HepG2 (cell line): ENCODE results near the gene ARHGEF10L. TPM values are rescaled to one million over a fixed set of nuclear protein-coding genes. Genes with fewer than 3 reads are reported as not detected.

Source experiments
- FUBP1 ChIP-seq: sonication (generic); formaldehyde crosslinking; IDR thresholded peaks from 2 replicates; pipeline ENCODE4 v1.5.1; 2020; ENCODE audit warnings: missing genetic modification reagents, mild to moderate bottlenecking, borderline replicate concordance
- MAFF ChIP-seq: IDR thresholded peaks from 2 replicates; pipeline ENCODE4 v1.6.1; 2011; ENCODE audit warnings: low read depth, low read length, improper control_type of control experiment
- MEIS1 ChIP-seq: sonication (generic); formaldehyde crosslinking; IDR thresholded peaks from 2 replicates; pipeline ENCODE4 v1.9.0; 2021; ENCODE audit warnings: mild to moderate bottlenecking, missing genetic modification reagents, moderate library complexity, borderline replicate concordance
- MYC ChIP-seq: sonication (generic); formaldehyde crosslinking; IDR thresholded peaks from 2 replicates; pipeline ENCODE4 v1.9.0; 2021; ENCODE audit warnings: missing genetic modification reagents, borderline replicate concordance
- NFE2 ChIP-seq: sonication (generic); formaldehyde crosslinking; IDR thresholded peaks from 2 replicates; pipeline ENCODE4 v1.4.0; 2020; ENCODE audit warnings: missing genetic modification reagents
- POGK ChIP-seq: sonication (generic); formaldehyde crosslinking; conservative IDR thresholded peaks from 2 replicates; pipeline ENCODE4 v1.8.0; 2022; ENCODE audit warnings: mild to moderate bottlenecking, moderate library complexity, missing genetic modification reagents
- RELA ChIP-seq: sonication (generic); formaldehyde crosslinking; IDR thresholded peaks from 2 replicates; pipeline ENCODE4 v1.4.0; 2020; ENCODE audit warnings: missing genetic modification reagents
- SKI ChIP-seq: fragments of 450-650 bp; IDR thresholded peaks from one replicate; pipeline ENCODE4 v1.6.1; 2018; ENCODE audit warnings: mild to moderate bottlenecking; ENCODE audit not compliant: partially characterized antibody
- SMAD3 ChIP-seq: sonication (generic); formaldehyde crosslinking; IDR thresholded peaks from 2 replicates; pipeline ENCODE4 v1.4.0; 2020; ENCODE audit warnings: missing genetic modification reagents
- SMYD3 ChIP-seq: sonication (generic); formaldehyde crosslinking; IDR thresholded peaks from 2 replicates; pipeline ENCODE4 v1.8.1; 2023; ENCODE audit warnings: mild to moderate bottlenecking, missing genetic modification reagents
- TIGD3 ChIP-seq: sonication (generic); formaldehyde crosslinking; IDR thresholded peaks from 2 replicates; pipeline ENCODE4 v1.5.1; 2020; ENCODE audit warnings: mild to moderate bottlenecking, missing genetic modification reagents, borderline replicate concordance
- ZFP36L2 ChIP-seq: sonication (generic); formaldehyde crosslinking; IDR thresholded peaks from 2 replicates; pipeline ENCODE4 v1.4.0; 2020; ENCODE audit warnings: missing genetic modification reagents
- ZMYM4 ChIP-seq: sonication (generic); formaldehyde crosslinking; IDR thresholded peaks from 2 replicates; pipeline ENCODE4 v1.8.1; 2023; ENCODE audit warnings: mild to moderate bottlenecking, missing genetic modification reagents
- ZNF235 ChIP-seq: sonication (generic); formaldehyde crosslinking; IDR thresholded peaks from 2 replicates; pipeline ENCODE4 v1.8.1; 2023; ENCODE audit warnings: mild to moderate bottlenecking, missing genetic modification reagents, borderline replicate concordance
- ZNF24 ChIP-seq: fragments of 450-650 bp; IDR thresholded peaks from 2 replicates; pipeline ENCODE4 v1.6.1; 2017; ENCODE audit warnings: antibody characterized with exemption, mild to moderate bottlenecking
- ZNF430 ChIP-seq: sonication (generic); formaldehyde crosslinking; IDR thresholded peaks from 2 replicates; pipeline ENCODE4 v1.9.0; 2021; ENCODE audit warnings: mild to moderate bottlenecking, missing genetic modification reagents
- ZNF556 ChIP-seq: sonication (generic); formaldehyde crosslinking; IDR thresholded peaks from 2 replicates; pipeline ENCODE4 v1.4.0; 2020; ENCODE audit warnings: mild to moderate bottlenecking, missing genetic modification reagents, borderline replicate concordance
- ZNF567 ChIP-seq: sonication (generic); formaldehyde crosslinking; IDR thresholded peaks from 2 replicates; pipeline ENCODE4 v1.8.1; 2023; ENCODE audit warnings: mild to moderate bottlenecking, missing genetic modification reagents, borderline replicate concordance
- ZSCAN30 ChIP-seq: sonication (generic); formaldehyde crosslinking; IDR thresholded peaks from 2 replicates; pipeline ENCODE4 v1.5.0; 2020; ENCODE audit warnings: mild to moderate bottlenecking, missing genetic modification reagents
- polyA plus RNA-seq, 8 experiments: library from polyadenylated mRNA; depleted of rRNA in 3 of 8; stranded (reverse) in 7 of 8; unstranded in 1 of 8; fragments of >200 nt; fragmentation: Illumina TruSeq in 4 of 8; extraction: Trizol in 4 of 8; gene quantifications; 2 replicates each; pipeline versions ENCODE4 v1.2.1 to v1.2.3, GENCODE V29; 2011 to 2016; ENCODE audit warnings: low read depth in 4 of 8, missing spikeins in 1 of 8, mixed read lengths in 1 of 8; ENCODE audit not compliant: insufficient read depth in 1 of 8
- total RNA-seq, 5 experiments: library from RNA; depleted of rRNA; stranded (reverse); fragments of >200 nt; fragmentation: Illumina TruSeq; extraction: Trizol; gene quantifications; 2 replicates each; pipeline ENCODE4 v1.2.3, GENCODE V29; 2016; ENCODE audit warnings: low read depth in 1 of 5
- TF ChIP-seq, protein P1 (sequence below): sonication (generic); formaldehyde crosslinking; IDR thresholded peaks from 2 replicates; pipeline ENCODE4 v1.9.0; 2021; ENCODE audit warnings: missing genetic modification reagents, mild to moderate bottlenecking, borderline replicate concordance
- TF ChIP-seq, protein P2 (sequence below): sonication (generic); formaldehyde crosslinking; conservative IDR thresholded peaks from 2 replicates; pipeline ENCODE4 v1.4.0; 2020; ENCODE audit warnings: missing genetic modification reagents

Gene ARHGEF10L
- total and polyA plus RNA-seq, 2 of the 13 experiments (the other 11 are each of a cell fraction or from before 2014, with no cell fraction given) = 46.5 to 78.3 TPM

DNA sequence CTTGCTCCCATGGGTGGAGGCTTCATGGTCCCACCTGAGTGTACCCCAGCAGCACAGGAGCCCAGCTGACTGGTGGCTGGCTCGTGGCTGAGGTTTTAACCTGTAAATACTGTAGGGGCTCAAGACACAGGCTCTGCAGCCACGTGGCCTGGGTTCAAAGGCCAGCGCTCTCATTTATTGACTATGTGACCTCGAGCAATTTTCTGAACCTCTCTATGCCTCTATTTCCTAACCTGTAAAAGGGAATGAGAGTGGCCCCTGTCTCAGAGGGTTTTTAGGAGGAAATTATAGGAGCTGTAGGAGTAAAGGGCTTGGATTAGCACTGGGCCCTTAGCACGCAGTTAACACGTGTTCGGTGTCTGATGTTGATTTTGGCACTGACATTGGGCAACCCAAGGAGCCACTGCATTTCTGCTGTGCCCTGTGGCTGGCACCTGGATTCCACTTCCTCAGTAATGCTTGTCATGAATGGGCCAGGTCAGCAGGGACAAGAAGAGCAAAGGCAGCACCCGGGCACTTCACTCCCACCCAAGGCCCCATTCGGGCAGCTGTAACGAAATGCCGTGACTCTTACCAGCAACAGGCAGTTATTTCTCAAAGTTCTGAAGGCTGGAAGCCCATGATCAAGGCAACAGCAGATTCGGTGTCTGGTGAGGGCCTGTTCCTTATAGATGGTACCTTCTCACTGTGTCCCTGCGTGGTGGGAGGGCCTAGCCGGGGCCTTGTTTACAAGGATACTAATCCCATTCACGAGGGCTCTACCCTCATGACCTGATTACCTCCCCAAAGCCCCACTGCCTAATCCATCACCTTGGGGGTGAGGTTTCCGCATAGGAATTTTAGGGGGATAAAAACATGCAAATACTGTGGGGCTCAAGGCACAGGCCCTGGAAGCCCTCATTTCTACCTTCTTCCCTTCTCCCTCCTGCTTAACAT is 25.2 kb downstream of the ARHGEF10L start (continued):
- TF ChIP-seq POGK (CRISPR knock-in tag) = no peak
- no peak for TF ChIP-seq ZFP36L2 (CRISPR knock-in tag)
- no peak for TF ChIP-seq SKI
- TF ChIP-seq FUBP1 (CRISPR knock-in tag) = no peak
- TF ChIP-seq, protein P1, sequence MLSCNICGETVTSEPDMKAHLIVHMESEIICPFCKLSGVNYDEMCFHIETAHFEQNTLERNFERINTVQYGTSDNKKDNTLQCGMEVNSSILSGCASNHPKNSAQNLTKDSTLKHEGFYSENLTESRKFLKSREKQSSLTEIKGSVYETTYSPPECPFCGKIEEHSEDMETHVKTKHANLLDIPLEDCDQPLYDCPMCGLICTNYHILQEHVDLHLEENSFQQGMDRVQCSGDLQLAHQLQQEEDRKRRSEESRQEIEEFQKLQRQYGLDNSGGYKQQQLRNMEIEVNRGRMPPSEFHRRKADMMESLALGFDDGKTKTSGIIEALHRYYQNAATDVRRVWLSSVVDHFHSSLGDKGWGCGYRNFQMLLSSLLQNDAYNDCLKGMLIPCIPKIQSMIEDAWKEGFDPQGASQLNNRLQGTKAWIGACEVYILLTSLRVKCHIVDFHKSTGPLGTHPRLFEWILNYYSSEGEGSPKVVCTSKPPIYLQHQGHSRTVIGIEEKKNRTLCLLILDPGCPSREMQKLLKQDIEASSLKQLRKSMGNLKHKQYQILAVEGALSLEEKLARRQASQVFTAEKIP = no peak
- TF ChIP-seq ZMYM4 = peak; percentile 17; the same call in 1 of the 2 replicates
- TF ChIP-seq ZNF24 = no peak
- peak; percentile 92 for TF ChIP-seq MYC (CRISPR knock-in tag)
- TF ChIP-seq MAFF = no peak
- TF ChIP-seq ZNF235 (CRISPR knock-in tag) = 0 out of 2 replicates have a peak, but pooled peaks have one; percentile 33
- TF ChIP-seq, protein P2, sequence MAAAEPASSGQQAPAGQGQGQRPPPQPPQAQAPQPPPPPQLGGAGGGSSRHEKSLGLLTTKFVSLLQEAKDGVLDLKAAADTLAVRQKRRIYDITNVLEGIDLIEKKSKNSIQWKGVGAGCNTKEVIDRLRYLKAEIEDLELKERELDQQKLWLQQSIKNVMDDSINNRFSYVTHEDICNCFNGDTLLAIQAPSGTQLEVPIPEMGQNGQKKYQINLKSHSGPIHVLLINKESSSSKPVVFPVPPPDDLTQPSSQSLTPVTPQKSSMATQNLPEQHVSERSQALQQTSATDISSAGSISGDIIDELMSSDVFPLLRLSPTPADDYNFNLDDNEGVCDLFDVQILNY (CRISPR knock-in tag) = no peak
- TF ChIP-seq ZNF567 (CRISPR knock-in tag) = no peak
- TF ChIP-seq ZNF430 = no peak
- TF ChIP-seq ZNF556 (CRISPR knock-in tag) = peak; percentile 25; the same call in 1 of the 2 replicates
- TF ChIP-seq RELA = no peak
- no peak for TF ChIP-seq ZSCAN30 (CRISPR knock-in tag)
- TF ChIP-seq TIGD3 (CRISPR knock-in tag) = no peak
- TF ChIP-seq SMYD3 (CRISPR knock-in tag) = no peak
- no peak for TF ChIP-seq NFE2 (CRISPR knock-in tag)
- no peak for TF ChIP-seq SMAD3
- no peak for TF ChIP-seq MEIS1 (CRISPR knock-in tag)
